GM04503 (cell line): Measurements from ENCODE around the gene NR2F1.

ENCODE experiments used
- DNase-seq: peaks from one replicate; pipeline ENCODE4 v3.0.0-alpha.2; 2012; ENCODE audit warnings: low read depth

The NR2F1 gene

GRCh38 chr5:93604644-93605515, 21.9 kb downstream of the NR2F1 start:
- no peak for DNase-seq

GRCh38 chr5:93606382-93606752, 23.3 kb downstream of the NR2F1 start:
- DNase-seq, result no peak

GRCh38 chr5:93607367-93608258, 24.6 kb downstream of the NR2F1 start:
- DNase-seq, result no peak

GRCh38 chr5:93608855-93609254, 25.8 kb downstream of the NR2F1 start:
- no peak for DNase-seq

GRCh38 chr5:93609762-93610161, 26.7 kb downstream of the NR2F1 start:
- DNase-seq, result no peak

- DNase-seq, result no peak
Measured at GRCh38 chr5:93610581-93611272, 27.7 kb downstream of the NR2F1 start.

GRCh38 chr5:93611273-93611975, 28.4 kb downstream of the NR2F1 start:
- no peak for DNase-seq

- DNase-seq, result no peak
Measured at GRCh38 chr5:93611976-93612854, 29.2 kb downstream of the NR2F1 start.

- no peak for DNase-seq
Measured at GRCh38 chr5:93612855-93613243, 29.8 kb downstream of the NR2F1 start.

GRCh38 chr5:93616538-93617174, 33.6 kb downstream of the NR2F1 start:
- no peak for DNase-seq

GRCh38 chr5:93620487-93621326, 37.7 kb downstream of the NR2F1 start:
- DNase-seq, result no peak

- DNase-seq, result no peak
Measured at GRCh38 chr5:93621327-93621798, 38.3 kb downstream of the NR2F1 start.

- peak; percentile 35 for DNase-seq
Measured at GRCh38 chr5:93622240-93622885, 39.3 kb downstream of the NR2F1 start.

GRCh38 chr5:93623153-93623552, 40.1 kb downstream of the NR2F1 start:
- no peak for DNase-seq

GRCh38 chr5:93626801-93627200, 43.8 kb downstream of the NR2F1 start:
- DNase-seq, result no peak

- no peak for DNase-seq
Measured at GRCh38 chr5:93632327-93632726, 49.3 kb downstream of the NR2F1 start.

GRCh38 chr5:93635991-93636390, 53.0 kb downstream of the NR2F1 start:
- no peak for DNase-seq

- DNase-seq, result no peak
Measured at GRCh38 chr5:93636837-93637236, 53.8 kb downstream of the NR2F1 start.

- no peak for DNase-seq
Measured at GRCh38 chr5:93637697-93638096, 54.7 kb downstream of the NR2F1 start.
